Neural progenitor cell (in vitro differentiated cells): Measurements from ENCODE around the gene RIOK3. TPM values are rescaled to one million over a fixed set of nuclear protein-coding genes. Genes with fewer than 3 reads are reported as not detected.

Experiments
- DNase-seq: peaks from one replicate; pipeline ENCODE4 v3.0.0-alpha.2; 2016; ENCODE audit warnings: low spot score
- H2AFZ ChIP-seq: fragments of 200-600 bp; sonication (generic); replicated peaks from 2 replicates; pipeline ENCODE4 v1.6.1; 2016; ENCODE audit warnings: antibody characterized with exemption
- H3F3A ChIP-seq: fragments of 200-600 bp; sonication (generic); 2 replicates; pipeline ENCODE4 v1.6.1; 2016; ENCODE audit warnings: antibody characterized with exemption, low read depth
- H3K27ac ChIP-seq: fragments of 200-600 bp; sonication (generic); 2 replicates; pipeline ENCODE4 v1.5.1; 2016; ENCODE audit warnings: mild to moderate bottlenecking
- H3K27me3 ChIP-seq: fragments of 200-600 bp; sonication (generic); 2 replicates; pipeline ENCODE4 v1.6.1; 2016; ENCODE audit warnings: mild to moderate bottlenecking, moderate library complexity
- H3K36me3 ChIP-seq: fragments of 200-600 bp; sonication (generic); 2 replicates; pipeline ENCODE4 v1.5.1; 2016
- H3K4me1 ChIP-seq: fragments of 200-600 bp; sonication (generic); 2 replicates; pipeline ENCODE4 v1.6.1; 2016; ENCODE audit warnings: mixed run types
- H3K4me2 ChIP-seq: fragments of 200-600 bp; sonication (generic); 2 replicates; pipeline ENCODE4 v1.6.1; 2016
- H3K4me3 ChIP-seq: fragments of 200-600 bp; sonication (generic); 2 replicates; pipeline ENCODE4 v1.5.1; 2016
- H3K79me2 ChIP-seq: fragments of 200-600 bp; sonication (generic); 2 replicates; pipeline ENCODE4 v1.6.1; 2016; ENCODE audit warnings: low read depth
- H3K9ac ChIP-seq: fragments of 200-600 bp; sonication (generic); 2 replicates; pipeline ENCODE4 v1.6.1; 2016
- H3K9me3 ChIP-seq: fragments of 200-600 bp; sonication (generic); 2 replicates; pipeline ENCODE4 v1.5.1; 2016; ENCODE audit warnings: low read depth
- H4K20me1 ChIP-seq: fragments of 200-600 bp; sonication (generic); 2 replicates; pipeline ENCODE4 v1.6.1; 2016; ENCODE audit warnings: low read depth
- H3K27ac Mint-ChIP-seq: 3 replicates; pipeline ENCODE4 v1.8.0; 2021; ENCODE audit warnings: mixed read lengths
- H3K27me3 Mint-ChIP-seq: 2 replicates; pipeline ENCODE4 v1.8.0; 2022; ENCODE audit warnings: low read depth, mild to moderate bottlenecking, inconsistent platforms, moderate library complexity, mixed read lengths; ENCODE audit not compliant: insufficient read depth
- H3K36me3 Mint-ChIP-seq: 3 replicates; pipeline ENCODE4 v1.8.0; 2021; ENCODE audit warnings: mixed read lengths
- H3K4me1 Mint-ChIP-seq: 3 replicates; pipeline ENCODE4 v1.8.0; 2021; ENCODE audit warnings: mixed read lengths
- H3K4me3 Mint-ChIP-seq: 3 replicates; pipeline ENCODE4 v1.8.0; 2021; ENCODE audit warnings: mild to moderate bottlenecking, moderate library complexity, mixed read lengths
- H3K9me3 Mint-ChIP-seq: 3 replicates; pipeline ENCODE4 v1.8.0; 2020; ENCODE audit warnings: mixed read lengths
- EZH2 ChIP-seq: fragments of 200-600 bp; sonication (generic); IDR thresholded peaks from 2 replicates; pipeline ENCODE4 v1.6.1; 2017; ENCODE audit warnings: antibody characterized with exemption, mild to moderate bottlenecking, moderate library complexity
- EZH2phosphoT487 ChIP-seq: fragments of 200-600 bp; sonication (generic); IDR thresholded peaks from 2 replicates; pipeline ENCODE4 v1.6.1; 2017; ENCODE audit warnings: antibody characterized with exemption
- total RNA-seq: library from RNA; depleted of rRNA; stranded (reverse); fragments of >200 nt; gene quantifications from 2 replicates; pipeline ENCODE4 v1.2.3, GENCODE V29; 2015; ENCODE audit warnings: low replicate concordance
- TF ChIP-seq, protein P1 (sequence below): fragments of 200-600 bp; sonication (generic); IDR thresholded peaks from 2 replicates; pipeline ENCODE4 v1.5.1; 2017; ENCODE audit warnings: antibody characterized with exemption, mild to moderate bottlenecking

RIOK3 gene
- total RNA-seq, 1 donor from 2014 or later, result 77.5 TPM

DNA sequence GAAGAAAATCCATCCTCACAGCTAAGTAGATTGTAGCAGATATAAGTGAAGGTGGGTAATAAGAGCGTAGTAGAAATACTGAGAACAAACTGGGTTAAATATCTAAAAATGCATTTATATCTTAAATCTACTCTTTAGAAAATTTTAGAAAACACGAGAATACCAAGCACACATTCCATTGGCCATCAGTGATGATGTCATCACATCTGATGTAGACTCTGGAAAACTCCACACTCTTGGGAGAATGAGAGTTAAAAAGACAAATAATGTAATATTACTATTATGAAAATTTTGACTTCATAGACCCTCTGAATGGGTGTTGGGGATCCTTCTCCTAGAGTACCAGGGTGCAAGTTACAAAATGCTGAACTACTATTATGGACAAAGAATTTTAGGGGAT lies 3.7 kb downstream of the RIOK3 start:
- Histone ChIP-seq H3K79me2 (peaks cover 87% of the 10 kb centered on the region), H3F3A (no peaks in the 10 kb centered on the region), H2AFZ (no peak overlapping the region), H3K9me3 (no peaks in the 10 kb centered on the region), H3K4me3 (no peak overlapping the region), H3K27me3 (no peaks in the 10 kb centered on the region), H3K4me2 (no peak overlapping the region), H4K20me1 (peaks cover 69% of the 10 kb centered on the region), H3K9ac (no peak overlapping the region), H3K36me3 (no peaks in the 10 kb centered on the region), H3K4me1 (peaks cover 10% of the 10 kb centered on the region), H3K27ac (no peak overlapping the region)
- peaks cover 17% of the 10 kb centered on the region for H3K4me1 Mint-ChIP-seq
- peaks cover 2% of the 10 kb centered on the region for H3K27me3 Mint-ChIP-seq
- no peak overlapping the region for H3K4me3 Mint-ChIP-seq
- H3K27ac Mint-ChIP-seq, result no peak overlapping the region
- no peaks in the 10 kb centered on the region for H3K9me3 Mint-ChIP-seq
- H3K36me3 Mint-ChIP-seq, result no peaks in the 10 kb centered on the region
- DNase-seq, result no peak
- no peak for TF ChIP-seq EZH2
- TF ChIP-seq, protein P1, sequence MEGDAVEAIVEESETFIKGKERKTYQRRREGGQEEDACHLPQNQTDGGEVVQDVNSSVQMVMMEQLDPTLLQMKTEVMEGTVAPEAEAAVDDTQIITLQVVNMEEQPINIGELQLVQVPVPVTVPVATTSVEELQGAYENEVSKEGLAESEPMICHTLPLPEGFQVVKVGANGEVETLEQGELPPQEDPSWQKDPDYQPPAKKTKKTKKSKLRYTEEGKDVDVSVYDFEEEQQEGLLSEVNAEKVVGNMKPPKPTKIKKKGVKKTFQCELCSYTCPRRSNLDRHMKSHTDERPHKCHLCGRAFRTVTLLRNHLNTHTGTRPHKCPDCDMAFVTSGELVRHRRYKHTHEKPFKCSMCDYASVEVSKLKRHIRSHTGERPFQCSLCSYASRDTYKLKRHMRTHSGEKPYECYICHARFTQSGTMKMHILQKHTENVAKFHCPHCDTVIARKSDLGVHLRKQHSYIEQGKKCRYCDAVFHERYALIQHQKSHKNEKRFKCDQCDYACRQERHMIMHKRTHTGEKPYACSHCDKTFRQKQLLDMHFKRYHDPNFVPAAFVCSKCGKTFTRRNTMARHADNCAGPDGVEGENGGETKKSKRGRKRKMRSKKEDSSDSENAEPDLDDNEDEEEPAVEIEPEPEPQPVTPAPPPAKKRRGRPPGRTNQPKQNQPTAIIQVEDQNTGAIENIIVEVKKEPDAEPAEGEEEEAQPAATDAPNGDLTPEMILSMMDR, result no peak
- no peak for TF ChIP-seq EZH2phosphoT487

DNA sequence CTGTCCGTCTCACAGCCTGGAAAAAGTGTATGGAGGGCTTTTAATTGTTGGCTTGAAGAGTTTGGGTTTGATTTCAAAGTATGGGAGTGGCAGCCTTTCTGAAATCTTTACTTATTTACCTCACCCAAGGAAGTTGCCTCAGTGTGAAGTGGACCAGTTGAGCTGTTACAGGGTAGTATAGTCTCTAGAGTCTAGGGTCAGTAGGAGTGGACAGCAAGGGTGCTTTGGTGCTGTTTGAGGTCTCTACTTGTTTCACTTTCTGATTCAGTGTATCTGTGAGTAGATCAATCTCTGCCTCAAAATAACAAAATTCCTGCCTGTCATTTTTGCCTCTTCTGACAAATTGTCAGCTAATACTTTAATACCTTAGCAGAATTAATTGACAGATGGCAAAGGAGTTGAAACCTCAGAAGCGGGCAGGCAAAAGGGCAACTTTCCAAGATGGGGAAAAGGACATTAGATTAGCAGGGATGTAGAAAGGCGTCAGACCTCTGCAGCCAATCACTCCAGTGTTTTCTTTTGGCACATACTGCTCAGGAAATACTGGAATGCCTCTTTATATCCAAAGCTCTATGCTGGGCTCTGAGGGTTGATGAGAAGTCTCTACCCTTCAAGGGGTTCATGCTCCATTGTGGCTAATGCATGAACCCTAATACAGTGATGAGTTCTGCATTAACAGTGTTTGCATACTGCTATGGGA lies 5.9 kb downstream of the RIOK3 start:
- H4K20me1 ChIP-seq, result peaks cover 61% of the 10 kb centered on the region
- no peak overlapping the region for H3K4me3 Mint-ChIP-seq

DNA sequence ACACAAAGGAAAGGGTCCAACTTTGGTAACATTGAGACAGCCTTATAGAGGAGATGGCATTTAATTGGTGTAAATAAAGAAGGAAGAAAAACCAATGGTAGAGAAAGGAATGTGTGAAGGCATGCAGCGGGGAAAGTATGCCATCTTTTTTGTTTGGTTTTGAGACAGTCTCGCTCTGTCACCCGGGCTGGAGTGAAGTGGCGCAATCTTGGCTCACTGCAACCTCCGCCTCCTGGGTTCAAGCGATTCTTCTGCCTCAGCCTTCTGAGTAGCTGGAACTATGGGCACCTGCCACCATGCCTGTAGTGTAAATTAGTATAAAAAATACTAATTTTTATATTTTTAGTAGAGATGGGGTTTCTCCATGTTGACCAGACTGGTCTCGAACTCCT lies 6.4 kb downstream of the RIOK3 start:
- no peak overlapping the region for H3K4me3 ChIP-seq
- no peaks in the 10 kb centered on the region for H3K9me3 ChIP-seq
- Mint-ChIP-seq H3K27ac (no peak overlapping the region), H3K27me3 (no peaks in the 10 kb centered on the region), H3K36me3 (peaks cover 15% of the 10 kb centered on the region), H3K9me3 (no peaks in the 10 kb centered on the region), H3K4me1 (peaks cover 4% of the 10 kb centered on the region), H3K4me3 (no peak overlapping the region)
- peaks cover 9% of the 10 kb centered on the region for H3K36me3 ChIP-seq
- H3K4me2 ChIP-seq, result no peak overlapping the region
- H3K27ac ChIP-seq, result no peak overlapping the region
- no peaks in the 10 kb centered on the region for H3F3A ChIP-seq
- TF ChIP-seq EZH2 (no peak), EZH2phosphoT487 (no peak)
- TF ChIP-seq, protein P1, result no peak
- no peak overlapping the region for H2AFZ ChIP-seq
- H3K27me3 ChIP-seq, result no peaks in the 10 kb centered on the region
- peaks cover 56% of the 10 kb centered on the region for H4K20me1 ChIP-seq
- peaks cover 4% of the 10 kb centered on the region for H3K4me1 ChIP-seq
- DNase-seq, result no peak
- H3K9ac ChIP-seq, result no peak overlapping the region
- peaks cover 73% of the 10 kb centered on the region for H3K79me2 ChIP-seq

More for the DNA sequence above, 5.9 kb downstream of the RIOK3 start:
- DNase-seq, result no peak
- Mint-ChIP-seq H3K9me3 (no peaks in the 10 kb centered on the region), H3K27ac (no peak overlapping the region), H3K27me3 (no peaks in the 10 kb centered on the region), H3K4me1 (peaks cover 10% of the 10 kb centered on the region), H3K36me3 (peaks cover 13% of the 10 kb centered on the region)
- no peaks in the 10 kb centered on the region for H3F3A ChIP-seq
- H3K27ac ChIP-seq, result no peak overlapping the region
- H3K27me3 ChIP-seq, result no peaks in the 10 kb centered on the region
- H3K36me3 ChIP-seq, result peaks cover 4% of the 10 kb centered on the region
- H3K4me1 ChIP-seq, result peaks cover 9% of the 10 kb centered on the region
- H3K9me3 ChIP-seq, result no peaks in the 10 kb centered on the region
- H3K4me2 ChIP-seq, result no peak overlapping the region
- no peak overlapping the region for H3K4me3 ChIP-seq
- TF ChIP-seq, protein P1, result no peak
- no peak for TF ChIP-seq EZH2
- TF ChIP-seq EZH2phosphoT487, result no peak
- H2AFZ ChIP-seq, result no peak overlapping the region
- peaks cover 78% of the 10 kb centered on the region for H3K79me2 ChIP-seq
- H3K9ac ChIP-seq, result no peak overlapping the region
